Fibroblast of lung (primary cell): ENCODE measurements around the gene PTGES2. TPM values are rescaled to one million over a fixed set of nuclear protein-coding genes. Genes with fewer than 3 reads are reported as not detected.

Experiments
- DNase-seq, 2 donors: peaks; one replicate each; pipeline versions ENCODE4 v3.0.0 to v3.0.0-alpha.2; 2010; ENCODE audit warnings: low read depth in 2 of 2
- H2AFZ ChIP-seq: 2 replicates; pipeline ENCODE4 v1.5.1; 2012; ENCODE audit warnings: low read length, control low read depth, inconsistent platforms
- H3K27ac ChIP-seq: 2 replicates; pipeline ENCODE4 v1.5.1; 2011; ENCODE audit warnings: low read length, control low read depth; ENCODE audit not compliant: insufficient read depth
- H3K27me3 ChIP-seq: 2 replicates; pipeline ENCODE4 v1.5.1; 2011; ENCODE audit warnings: mild to moderate bottlenecking, low read length; ENCODE audit not compliant: control insufficient read depth, insufficient read depth
- H3K36me3 ChIP-seq: 2 replicates; pipeline ENCODE4 v1.5.1; 2011; ENCODE audit warnings: low read length; ENCODE audit not compliant: control insufficient read depth, insufficient read depth
- H3K4me1 ChIP-seq: 2 replicates; pipeline ENCODE4 v1.5.1; 2011; ENCODE audit warnings: low read length; ENCODE audit not compliant: control insufficient read depth, insufficient read depth; ENCODE audit errors: extremely low read depth
- H3K4me2 ChIP-seq: 2 replicates; pipeline ENCODE4 v1.5.1; 2011; ENCODE audit warnings: low read length, control low read depth; ENCODE audit not compliant: insufficient read depth; ENCODE audit errors: extremely low read depth
- H3K4me3 ChIP-seq, 4 experiments: fragments of 200-600 bp in 1 of 4; sonication (generic) in 1 of 4; replicated peaks in 1 of 4; 2 replicates each; pipeline ENCODE4 v1.5.1; 2011 to 2016; ENCODE audit warnings: low read length in 4 of 4, low read depth in 3 of 4, mild to moderate bottlenecking in 3 of 4, control low read depth in 2 of 4, inconsistent platforms in 1 of 4, mixed read lengths in 1 of 4; ENCODE audit not compliant: insufficient read depth in 1 of 4; ENCODE audit errors: control extremely low read depth in 1 of 4
- H3K79me2 ChIP-seq: 2 replicates; pipeline ENCODE4 v1.5.1; 2012; ENCODE audit warnings: mild to moderate bottlenecking, low read length, inconsistent platforms; ENCODE audit not compliant: control insufficient read depth, insufficient read depth
- H3K9ac ChIP-seq: 2 replicates; pipeline ENCODE4 v1.5.1; 2011; ENCODE audit warnings: mild to moderate bottlenecking, low read length, control low read depth; ENCODE audit not compliant: insufficient read depth
- H3K9me3 ChIP-seq: 2 replicates; pipeline ENCODE4 v1.5.1; 2012; ENCODE audit warnings: low read depth, low read length; ENCODE audit not compliant: control insufficient read depth, insufficient read depth
- H4K20me1 ChIP-seq: 2 replicates; pipeline ENCODE4 v1.5.1; 2011; ENCODE audit warnings: low read length; ENCODE audit not compliant: control insufficient read depth, insufficient read depth; ENCODE audit errors: extremely low read depth
- EZH2 ChIP-seq: IDR thresholded peaks from 2 replicates; pipeline ENCODE4 v1.5.1; 2012; ENCODE audit warnings: low read length, control low read depth, mild to moderate bottlenecking; ENCODE audit errors: missing control alignments
- polyA plus RNA-seq, 2 donors: library from polyadenylated mRNA; depleted of rRNA in 1 of 2; stranded (reverse) in 1 of 2; unstranded in 1 of 2; fragments of >200 nt; gene quantifications; 2 replicates each; pipeline ENCODE4 v1.2.1, GENCODE V29; 2011 to 2012; ENCODE audit warnings: missing spikeins in 1 of 2
- total RNA-seq: library from RNA; depleted of rRNA; stranded (reverse); fragments of >200 nt; gene quantifications from 2 replicates; pipeline ENCODE4 v1.2.1, GENCODE V29; 2014
- TF ChIP-seq, protein P1 (sequence below), 2 donors: IDR thresholded peaks in 1 of 2; conservative IDR thresholded peaks in 1 of 2; 1 replicate in 1 of 2; 2 replicates in 1 of 2; pipeline ENCODE4 v1.5.1; 2011 to 2012; ENCODE audit warnings: low read length in 2 of 2, control low read depth in 1 of 2, inconsistent platforms in 1 of 2, low read depth in 1 of 2, mild to moderate bottlenecking in 1 of 2

The PTGES2 gene
- total and polyA plus RNA-seq, 2 donors (not counting 1 experiment from before 2014, with no cell fraction given): 44.8 to 57.6 TPM

DNA sequence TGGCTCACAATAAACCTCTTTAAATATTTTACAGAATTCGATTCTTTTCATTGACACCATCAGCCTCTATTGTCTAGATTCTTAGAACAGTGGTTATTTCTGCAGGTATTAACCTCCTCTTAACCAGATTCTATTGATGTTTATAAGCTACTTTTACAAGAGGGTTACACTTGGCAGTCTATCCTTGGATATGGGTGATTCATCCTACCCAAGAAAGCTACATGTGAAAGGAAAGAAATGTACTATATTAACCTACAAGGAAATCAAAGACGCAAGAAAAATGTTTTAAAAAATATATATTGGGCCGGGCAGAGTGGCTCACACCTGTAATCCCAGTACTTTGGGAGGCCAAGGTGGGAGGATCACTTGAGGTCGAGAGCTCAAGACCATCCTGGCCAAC, 42.8 kb downstream of the PTGES2 start:
- Histone ChIP-seq H3K9ac (no peak overlapping the region), H2AFZ (no peak overlapping the region), H3K27me3 (no peaks in the 10 kb centered on the region), H3K4me1 (peaks cover 18% of the 10 kb centered on the region), H3K9me3 (no peaks in the 10 kb centered on the region), H3K36me3 (no peaks in the 10 kb centered on the region), H3K27ac (no peak overlapping the region), H4K20me1 (no peaks in the 10 kb centered on the region), H3K79me2 (peaks cover 45% of the 10 kb centered on the region), H3K4me2 (no peak overlapping the region), H3K4me3 (no peak overlapping the region)
- no peak for TF ChIP-seq EZH2
- TF ChIP-seq, protein P1, sequence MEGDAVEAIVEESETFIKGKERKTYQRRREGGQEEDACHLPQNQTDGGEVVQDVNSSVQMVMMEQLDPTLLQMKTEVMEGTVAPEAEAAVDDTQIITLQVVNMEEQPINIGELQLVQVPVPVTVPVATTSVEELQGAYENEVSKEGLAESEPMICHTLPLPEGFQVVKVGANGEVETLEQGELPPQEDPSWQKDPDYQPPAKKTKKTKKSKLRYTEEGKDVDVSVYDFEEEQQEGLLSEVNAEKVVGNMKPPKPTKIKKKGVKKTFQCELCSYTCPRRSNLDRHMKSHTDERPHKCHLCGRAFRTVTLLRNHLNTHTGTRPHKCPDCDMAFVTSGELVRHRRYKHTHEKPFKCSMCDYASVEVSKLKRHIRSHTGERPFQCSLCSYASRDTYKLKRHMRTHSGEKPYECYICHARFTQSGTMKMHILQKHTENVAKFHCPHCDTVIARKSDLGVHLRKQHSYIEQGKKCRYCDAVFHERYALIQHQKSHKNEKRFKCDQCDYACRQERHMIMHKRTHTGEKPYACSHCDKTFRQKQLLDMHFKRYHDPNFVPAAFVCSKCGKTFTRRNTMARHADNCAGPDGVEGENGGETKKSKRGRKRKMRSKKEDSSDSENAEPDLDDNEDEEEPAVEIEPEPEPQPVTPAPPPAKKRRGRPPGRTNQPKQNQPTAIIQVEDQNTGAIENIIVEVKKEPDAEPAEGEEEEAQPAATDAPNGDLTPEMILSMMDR (conservative IDR thresholded peaks at IDR 0.05 in 1 of 2, IDR thresholded peaks at IDR 0.05 in 1 of 2; ENCODE audit: low read depth in 1 of 2, low read length in 2 of 2): no peak
- peak; percentile 24 to 42 for DNase-seq

- peaks cover 31% of the 10 kb centered on the region for H3K4me1 ChIP-seq
- H3K9ac ChIP-seq: no peak overlapping the region
- no peak overlapping the region for H3K4me2 ChIP-seq
- no peaks in the 10 kb centered on the region for H3K27me3 ChIP-seq
- H2AFZ ChIP-seq: no peak overlapping the region
- H3K4me3 ChIP-seq: no peak overlapping the region
- DNase-seq: peak in 1 of 2 donors; percentile 67
- no peaks in the 10 kb centered on the region for H3K36me3 ChIP-seq
- TF ChIP-seq, protein P1 (conservative IDR thresholded peaks at IDR 0.05 in 1 of 2, IDR thresholded peaks at IDR 0.05 in 1 of 2; ENCODE audit: low read depth in 1 of 2, low read length in 2 of 2): no peak
- TF ChIP-seq EZH2: no peak
- H3K79me2 ChIP-seq: peaks cover 46% of the 10 kb centered on the region
- peak overlapping the region; percentile 90 for H3K27ac ChIP-seq
- no peaks in the 10 kb centered on the region for H4K20me1 ChIP-seq
- H3K9me3 ChIP-seq: no peaks in the 10 kb centered on the region
Measured at GRCh38 chr9:128082151-128082550, 45.4 kb downstream of the PTGES2 start.

GRCh38 chr9:128081056-128081455, 46.5 kb downstream of the PTGES2 start:
- Histone ChIP-seq H2AFZ (no peak overlapping the region), H3K27me3 (no peaks in the 10 kb centered on the region), H3K27ac (peak overlapping the region; percentile 90), H3K4me1 (peaks cover 31% of the 10 kb centered on the region), H4K20me1 (no peaks in the 10 kb centered on the region), H3K9me3 (no peaks in the 10 kb centered on the region), H3K9ac (peak overlapping the region; percentile 54), H3K4me2 (peak overlapping the region; percentile 72), H3K36me3 (no peaks in the 10 kb centered on the region), H3K79me2 (peaks cover 49% of the 10 kb centered on the region), H3K4me3 (no peak overlapping the region)
- DNase-seq: peak; percentile 86 to 99
- TF ChIP-seq, protein P1 (conservative IDR thresholded peaks at IDR 0.05 in 1 of 2, IDR thresholded peaks at IDR 0.05 in 1 of 2; ENCODE audit: low read depth in 1 of 2, low read length in 2 of 2): no peak
- no peak for TF ChIP-seq EZH2
